K562 (cell line): Measurements from ENCODE around the gene DARS1. TPM values are rescaled to one million over a fixed set of nuclear protein-coding genes. Genes with fewer than 3 reads are reported as not detected.

ENCODE experiments used
- ATAC-seq: fragments of 200-7000 bp; cut with Tn5 transposase; 3 replicates; pipeline ENCODE4 v1.9.1; 2020; ENCODE audit warnings: moderate library complexity
- BruUV-seq: library from RNA; stranded (reverse); fragments of 400-500 nt; replicated peaks from 2 replicates; lab custom pipeline; 2021; lab: Mats Ljungman, UMichigan
- CTCF ChIA-PET: fragments of 300-600 bp; formaldehyde crosslinking; extraction: SDS; loops from one replicate; lab custom pipeline; 2021; ENCODE audit warnings: low intra/inter-chr PET ratio; lab: Yijun Ruan, JAX
- POLR2A ChIA-PET: fragments of 300-600, 350-650 bp; sonication (Branson Sonifier 250); formaldehyde crosslinking; extraction: SDS; loops from one replicate; lab custom pipeline; 2021; ENCODE audit warnings: antibody characterized with exemption, inconsistent platforms; lab: Yijun Ruan, JAX
- DNase-seq, 4 experiments: peaks; one replicate each; pipeline versions ENCODE4 v3.0.0 to v3.0.0-alpha.2; 2011 to 2018; ENCODE audit warnings: low spot score in 3 of 4, mixed read lengths in 3 of 4; ENCODE audit errors: extremely low read depth in 1 of 4
- FAIRE-seq: peaks from 2 replicates; lab custom pipeline; 2011; peaks lifted over from hg19 to GRCh38; lab: Jason Lieb, UNC
- H2AFZ ChIP-seq: 2 replicates; pipeline ENCODE4 v1.6.0; 2011; ENCODE audit warnings: low read depth, low read length, control low read depth, inconsistent platforms
- H3K27ac ChIP-seq: fragments of 200-600 bp; 3 replicates; pipeline ENCODE4 v1.8.0; 2011; ENCODE audit warnings: low read depth, mild to moderate bottlenecking, control low read depth, inconsistent platforms, low read length, moderate library complexity, mixed read lengths; ENCODE audit errors: extremely low read depth
- H3K27me3 ChIP-seq, 2 experiments: fragments of 300-600 bp in 1 of 2; 2 replicates in 1 of 2; 3 replicates in 1 of 2; pipeline versions ENCODE4 v1.6.0 to v1.8.0; 2011; ENCODE audit warnings: inconsistent platforms in 2 of 2, low read length in 2 of 2, mild to moderate bottlenecking in 1 of 2, mixed read lengths in 1 of 2, moderate library complexity in 1 of 2; ENCODE audit not compliant: control insufficient read depth in 2 of 2, insufficient read depth in 2 of 2
- H3K36me3 ChIP-seq: fragments of 300-600 bp; 3 replicates; pipeline ENCODE4 v1.8.0; 2011; ENCODE audit warnings: mild to moderate bottlenecking, low read length, inconsistent platforms; ENCODE audit not compliant: control insufficient read depth, insufficient read depth
- H3K4me1 ChIP-seq, 2 experiments: fragments of 200-600 bp in 1 of 2; replicated peaks in 1 of 2; 2 replicates in 1 of 2; 3 replicates in 1 of 2; pipeline versions ENCODE4 v1.5.1 to v1.8.0; 2011; ENCODE audit warnings: inconsistent platforms in 2 of 2, low read length in 2 of 2, mild to moderate bottlenecking in 1 of 2, mixed read lengths in 1 of 2, moderate library complexity in 1 of 2; ENCODE audit not compliant: control insufficient read depth in 2 of 2, insufficient read depth in 2 of 2
- H3K4me2 ChIP-seq: 2 replicates; pipeline ENCODE4 v1.6.1; 2011; ENCODE audit warnings: low read length, control low read depth, inconsistent platforms, mixed read lengths; ENCODE audit not compliant: insufficient read depth
- H3K4me3 ChIP-seq: fragments of 200-600 bp; sonication (generic), shearing (Covaris generic); 2 replicates; pipeline ENCODE4 v1.5.1; 2016; ENCODE audit warnings: control low read depth, inconsistent platforms
- H3K79me2 ChIP-seq: fragments of 200-600 bp; 3 replicates; pipeline ENCODE4 v1.8.0; 2011; ENCODE audit warnings: low read length, inconsistent platforms; ENCODE audit not compliant: control insufficient read depth, insufficient read depth
- H3K9ac ChIP-seq, 2 experiments: 2 replicates each; pipeline versions ENCODE4 v1.6.0 to v1.6.1; 2011; ENCODE audit warnings: low read depth in 2 of 2, low read length in 2 of 2, control low read depth in 1 of 2, inconsistent platforms in 1 of 2, mild to moderate bottlenecking in 1 of 2, mixed read lengths in 1 of 2; ENCODE audit not compliant: insufficient read depth in 1 of 2
- H3K9me1 ChIP-seq: one replicate; pipeline ENCODE4 v1.6.0; 2011; ENCODE audit warnings: inconsistent platforms, mild to moderate bottlenecking, low read length, moderate library complexity; ENCODE audit not compliant: control insufficient read depth, insufficient read depth
- H3K9me3 ChIP-seq: replicated peaks from 2 replicates; pipeline ENCODE4 v1.5.1; 2011; ENCODE audit warnings: low read depth, low read length, inconsistent platforms; ENCODE audit not compliant: control insufficient read depth, insufficient read depth
- H4K20me1 ChIP-seq: replicated peaks from 2 replicates; pipeline ENCODE4 v1.6.1; 2011; ENCODE audit warnings: low read length, inconsistent platforms, mixed read lengths; ENCODE audit not compliant: control insufficient read depth, insufficient read depth
- AFF4 ChIP-seq: sonication (generic); formaldehyde crosslinking; IDR thresholded peaks from 2 replicates; pipeline ENCODE4 v1.8.0; 2023; ENCODE audit warnings: mild to moderate bottlenecking, missing genetic modification reagents
- CREBBP ChIP-seq: IDR thresholded peaks from one replicate; pipeline ENCODE4 v1.6.1; 2012; ENCODE audit warnings: low read depth, mild to moderate bottlenecking, control low read depth, inconsistent platforms, low read length
- CREM ChIP-seq: IDR thresholded peaks from 2 replicates; pipeline ENCODE4 v1.6.1; 2014; ENCODE audit warnings: antibody characterized with exemption, low read depth
- HNRNPH1 ChIP-seq: fragments of 200-400 bp; formaldehyde crosslinking; optimal IDR thresholded peaks from 2 replicates; pipeline ENCODE3; 2017; ENCODE audit warnings: low read depth, mild to moderate bottlenecking, low read length, moderate library complexity
- KLF16 ChIP-seq: IDR thresholded peaks from 2 replicates; pipeline ENCODE4 v1.6.1; 2016; ENCODE audit warnings: antibody characterized with exemption
- LEF1 ChIP-seq: fragments of 450-650 bp; IDR thresholded peaks from 2 replicates; pipeline ENCODE4 v1.6.1; 2016; ENCODE audit warnings: mild to moderate bottlenecking
- NCOA1 ChIP-seq: fragments of 450-650 bp; IDR thresholded peaks from 2 replicates; pipeline ENCODE4 v1.6.1; 2016; ENCODE audit warnings: low read depth
- NR2C1 ChIP-seq, 2 experiments: fragments of 450-650 bp; IDR thresholded peaks; 2 replicates each; pipeline ENCODE4 v1.6.1; 2017; ENCODE audit warnings: mild to moderate bottlenecking in 2 of 2, antibody characterized with exemption in 1 of 2, inconsistent platforms in 1 of 2, missing compliant biosample characterization in 1 of 2, missing genetic modification characterization in 1 of 2
- PHF8 ChIP-seq: fragments of 200-600 bp; sonication (generic); IDR thresholded peaks from 2 replicates; pipeline ENCODE4 v1.6.1; 2012; ENCODE audit warnings: mixed run types, mild to moderate bottlenecking, inconsistent platforms, low read length, moderate library complexity, borderline replicate concordance
- ZSCAN32 ChIP-seq: fragments of 450-650 bp; formaldehyde crosslinking; IDR thresholded peaks from 2 replicates; pipeline ENCODE4 v1.4.0; 2020; ENCODE audit warnings: mild to moderate bottlenecking, moderate library complexity
- WGBS: fragments of 100-300 bp; shearing (Covaris generic); methylation state at CpG from one replicate; pipeline ENCODE4 v1.1.6; 2016; ENCODE audit warnings: low coverage, mixed read lengths; ENCODE audit not compliant: insufficient coverage; ENCODE audit errors: missing lambda C conversion rate; 5-methylcytosine and 5-hydroxymethylcytosine counted together
- in situ Hi-C: fragments of 300-500 bp; cut with MboI; formaldehyde crosslinking; loops from 4 replicates; pipeline ENCODE4 v1.15.0; 2018; ENCODE audit warnings: inconsistent platforms, mixed read lengths
- intact Hi-C: fragments of 100-400 bp; cut with micrococcal nuclease; formaldehyde crosslinking; loops from 2 replicates; pipeline ENCODE4 v1.14.2; 2022
- polyA plus RNA-seq, 8 experiments: library from polyadenylated mRNA; depleted of rRNA in 4 of 8; stranded (reverse) in 5 of 8; unstranded in 3 of 8; fragments of >200 nt; fragmentation: Nextera tagmentation in 2 of 8; fragmentation: Illumina TruSeq in 1 of 8; extraction: Ambion mirVana in 2 of 8; extraction: Trizol in 1 of 8; gene quantifications; 2 replicates each; pipeline versions ENCODE4 v1.2.1 to v1.2.3, GENCODE V29; 2011 to 2014; ENCODE audit warnings: inconsistent platforms in 1 of 8, missing spikeins in 1 of 8
- total RNA-seq, 7 experiments: library from RNA; depleted of rRNA in 6 of 7; stranded (reverse); fragments of >200 nt in 6 of 7; fragmentation: Illumina TruSeq in 2 of 7; extraction: Trizol in 2 of 7; gene quantifications; 2 replicates each; pipeline versions ENCODE4 v1.2.1 to v1.2.3, GENCODE V29; 2011 to 2021; ENCODE audit warnings: low replicate concordance in 1 of 7

DARS1 gene
- total and polyA plus RNA-seq, 9 of the 15 experiments (the other 6 are each of a cell fraction or from before 2014, with no cell fraction given): 91.5 to 239 (median 98.0) TPM

GRCh38 chr2:136021976-136022375 lies 36.5 kb upstream of the DARS1 start:
- Histone ChIP-seq H3K9me3 (no peaks in the 10 kb centered on the region), H2AFZ (no peak overlapping the region), H3K4me2 (no peak overlapping the region), H3K27ac (no peak overlapping the region), H4K20me1 (no peaks in the 10 kb centered on the region), H3K27me3 (peaks cover 23 to 34% of the 10 kb centered on the region in 2 experiments), H3K36me3 (no peaks in the 10 kb centered on the region), H3K4me3 (no peak overlapping the region), H3K9me1 (no peaks in the 10 kb centered on the region), H3K9ac (no peak overlapping the region), H3K79me2 (no peaks in the 10 kb centered on the region), H3K4me1 (peaks cover 0 to 7% of the 10 kb centered on the region in 2 experiments; a peak in 2 of 5 replicates)
- TF ChIP-seq KLF16 (no peak), PHF8 (no peak), ZSCAN32 (CRISPR knock-in tag) (no peak), CREM (no peak), NCOA1 (no peak), NR2C1 (IDR thresholded peaks at IDR 0.05) (no peak), NR2C1 (tag; IDR thresholded peaks at IDR 0.05) (no peak), AFF4 (CRISPR knock-in tag) (no peak), CREBBP (no peak), HNRNPH1 (no peak), LEF1 (no peak)
- no peak for FAIRE-seq
- 3% methylated on average over 4 of the region's 4 CpGs for WGBS
- no peak for ATAC-seq
- no peak for DNase-seq
- intact Hi-C loops (no loop called here), in situ Hi-C loops (no loop called here)
- ChIA-PET CTCF (no interaction called here), POLR2A (no interaction called here)
- BruUV-seq: no TSS peak
